ENCODE data around the gene EIF3L. TPM values are rescaled to one million over a fixed set of nuclear protein-coding genes. Genes with fewer than 3 reads are reported as not detected.

The EIF3L gene
- total and polyA plus RNA-seq, 10 of the 15 experiments (the other 5 are each of a cell fraction or from before 2014, with no cell fraction given) = 294 to 1,037 (median 618) TPM

DNA sequence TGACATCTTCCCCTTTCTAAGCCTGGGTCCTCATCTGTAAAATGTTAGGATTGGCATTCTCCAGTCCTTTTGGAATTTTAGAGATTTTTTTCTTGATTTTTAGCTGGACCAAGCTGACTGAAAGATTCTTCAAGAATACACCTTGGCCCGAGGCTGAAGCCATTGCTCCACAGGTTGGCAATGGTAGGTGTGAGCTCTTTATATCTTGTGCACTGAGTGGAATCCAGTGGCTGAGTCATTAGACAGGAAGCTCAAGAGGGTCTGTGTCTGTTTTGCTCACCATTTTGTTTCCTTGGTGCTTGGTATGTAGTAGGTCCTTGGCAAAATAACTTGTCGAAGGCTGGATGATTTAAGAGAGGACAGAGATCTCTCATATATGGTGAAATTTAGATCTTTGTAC, 6.2 kb downstream of the EIF3L start (continued):
- no peak for TF ChIP-seq SUZ12 (IDR thresholded peaks at IDR 0.05; ENCODE audit: unreplicated experiment)
- no peak for TF ChIP-seq ZNF207 (IDR thresholded peaks at IDR 0.05; ENCODE audit: borderline replicate concordance)

DNA sequence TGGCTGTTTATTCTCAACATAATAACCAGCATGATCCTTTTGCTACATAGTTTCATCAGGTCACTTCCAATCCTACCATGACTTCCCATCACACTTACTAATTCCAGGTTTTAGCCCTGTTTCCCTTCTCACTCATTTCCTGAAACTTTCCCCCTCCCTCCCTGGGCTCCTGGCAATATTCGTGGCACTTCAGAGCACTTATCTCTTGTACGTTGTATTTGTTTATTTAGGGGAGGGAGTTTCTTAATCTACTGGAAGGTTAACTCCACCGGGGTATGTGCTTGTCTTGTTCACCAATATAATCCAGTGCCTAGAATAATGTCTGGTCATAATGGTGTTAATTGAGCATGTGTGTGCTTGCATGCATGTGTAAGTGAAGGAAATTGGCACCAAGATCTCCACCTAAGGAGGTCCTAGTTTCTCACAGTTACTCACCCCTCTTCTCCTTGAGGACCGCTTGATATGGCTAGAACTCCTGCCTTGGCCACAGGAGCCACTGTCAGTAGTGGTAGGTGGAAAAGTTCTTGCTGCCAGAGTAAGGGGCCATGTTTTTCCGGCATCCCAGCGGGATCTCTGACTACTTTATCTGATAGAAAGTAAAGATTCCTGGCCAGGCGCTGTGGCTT, 11.7 kb downstream of the EIF3L start:
- H3K79me2 ChIP-seq (ENCODE audit: control insufficient read depth, insufficient read depth, low read length) = no peaks in the 10 kb centered on the region
- H3K9ac ChIP-seq (ENCODE audit: control insufficient read depth, insufficient read depth, low read length) = no peak overlapping the region
- no peak overlapping the region for H3K27ac ChIP-seq (ENCODE audit: control insufficient read depth, insufficient read depth)
- FAIRE-seq (no peak), DNase-seq (ENCODE audit: low read depth, low spot score) (no peak), ATAC-seq (no peak)
- CTCF ChIA-PET = interaction anchor here (1.6 to 4.8 kb wide), 5 partner anchors 8 to 98 kb away, joined by 5 to 121 read pairs (median 32); partner anchors contain the start of genes ANKRD54 and EIF3L
- intact Hi-C loops (cut with micrococcal nuclease; ENCODE audit: unreplicated experiment) (loop anchor here (10.0 kb wide), 1 partner anchor 326 kb away; no protein-coding TSS in a partner anchor), in situ Hi-C loops (cut with MboI) (loop anchor here (5.0 kb wide), 1 partner anchor 44 kb away; no protein-coding TSS in a partner anchor)
- peaks cover 11 to 37% of the 10 kb centered on the region in 2 experiments for H3K36me3 ChIP-seq (ENCODE audit: control insufficient read depth in 2 of 2, insufficient read depth in 2 of 2, low read length in 1 of 2)
- RAD21 ChIA-PET (ENCODE audit: unreplicated experiment) = no interaction called here
- BruUV-seq (replicated peaks) = TSS peak; percentile 13
- no peaks in the 10 kb centered on the region for H3K9me3 ChIP-seq (replicated peaks; ENCODE audit: control insufficient read depth, insufficient read depth, low read length)
- SMC1A ChIA-PET (ENCODE audit: uncharacterized antibody, unreplicated experiment) = interaction anchor here (0.9 to 3.5 kb wide), 3 partner anchors 8 to 43 kb away, joined by 3 to 53 read pairs (median 3); partner anchors contain the start of gene ANKRD54
- POLR2A ChIA-PET = interaction anchor here (0.6 kb wide), 1 partner anchor 44 kb away, joined by 3 read pairs; no protein-coding TSS in a partner anchor
- no peaks in the 10 kb centered on the region for H3K27me3 ChIP-seq (replicated peaks in 1 of 2; ENCODE audit: control insufficient read depth in 2 of 2, insufficient read depth in 2 of 2, low read length in 1 of 2)
- H3K4me2 ChIP-seq (ENCODE audit: control insufficient read depth, insufficient read depth) = no peak overlapping the region
- TF ChIP-seq HDAC6 (IDR thresholded peaks at IDR 0.05; ENCODE audit: unreplicated experiment) (no peak), POLR2AphosphoS5 (IDR thresholded peaks at IDR 0.05; ENCODE audit: low read length) (peak; percentile 25; the same call in 1 of the 2 replicates), HCFC1 (IDR thresholded peaks at IDR 0.05; ENCODE audit: low read length) (no peak), ZNF207 (IDR thresholded peaks at IDR 0.05; ENCODE audit: borderline replicate concordance) (no peak)
- TF ChIP-seq, protein P1, sequence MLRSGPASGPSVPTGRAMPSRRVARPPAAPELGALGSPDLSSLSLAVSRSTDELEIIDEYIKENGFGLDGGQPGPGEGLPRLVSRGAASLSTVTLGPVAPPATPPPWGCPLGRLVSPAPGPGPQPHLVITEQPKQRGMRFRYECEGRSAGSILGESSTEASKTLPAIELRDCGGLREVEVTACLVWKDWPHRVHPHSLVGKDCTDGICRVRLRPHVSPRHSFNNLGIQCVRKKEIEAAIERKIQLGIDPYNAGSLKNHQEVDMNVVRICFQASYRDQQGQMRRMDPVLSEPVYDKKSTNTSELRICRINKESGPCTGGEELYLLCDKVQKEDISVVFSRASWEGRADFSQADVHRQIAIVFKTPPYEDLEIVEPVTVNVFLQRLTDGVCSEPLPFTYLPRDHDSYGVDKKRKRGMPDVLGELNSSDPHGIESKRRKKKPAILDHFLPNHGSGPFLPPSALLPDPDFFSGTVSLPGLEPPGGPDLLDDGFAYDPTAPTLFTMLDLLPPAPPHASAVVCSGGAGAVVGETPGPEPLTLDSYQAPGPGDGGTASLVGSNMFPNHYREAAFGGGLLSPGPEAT (IDR thresholded peaks at IDR 0.05; ENCODE audit: low read depth) = no peak
- H4K20me1 ChIP-seq (ENCODE audit: control insufficient read depth, insufficient read depth) = no peaks in the 10 kb centered on the region
- WGBS (ENCODE audit: insufficient coverage, insufficient replicate concordance, low lambda C conversion rate, missing lambda C conversion rate) = 93% methylated on average over 7 of the region's 7 CpGs
- H3K4me1 ChIP-seq (ENCODE audit: control insufficient read depth, insufficient read depth, low read length) = no peaks in the 10 kb centered on the region
- H3K4me3 ChIP-seq = no peak overlapping the region
- H2AFZ ChIP-seq (ENCODE audit: control insufficient read depth, low read depth, low read length) = no peak overlapping the region
